Activated CD4-positive, alpha-beta T cell treated with anti-CD3 and anti-CD28 coated beads for 48 hours (primary cell): ENCODE results near the gene POU6F2.
"Not testable (repeated sequence)": the region's sequence is repeated elsewhere in the genome, so short reads cannot be mapped to it uniquely, and the experiment has no call there.

Experiments
- DNase-seq: peaks from one replicate; pipeline ENCODE4 v3.0.0-alpha.2; 2020

POU6F2 gene

GRCh38 chr7:39001595-39001994, 23.9 kb downstream of the POU6F2 start:
- DNase-seq, result no peak

GRCh38 chr7:39002755-39003154, 25.0 kb downstream of the POU6F2 start:
- no peak for DNase-seq

- no peak for DNase-seq
These were observed 27.3 kb downstream of the POU6F2 start for GRCh38 chr7:39005036-39005435.

GRCh38 chr7:39005461-39005860, 27.8 kb downstream of the POU6F2 start:
- no peak for DNase-seq

- not testable (repeated sequence) for DNase-seq
These were observed 35.6 kb downstream of the POU6F2 start for GRCh38 chr7:39013049-39013939.

- DNase-seq, result no peak
These were observed 38.9 kb downstream of the POU6F2 start for GRCh38 chr7:39016609-39017008.

- DNase-seq, result no peak
These were observed 39.7 kb downstream of the POU6F2 start for GRCh38 chr7:39017369-39017915.

GRCh38 chr7:39022796-39023195, 45.1 kb downstream of the POU6F2 start:
- DNase-seq, result no peak

- no peak for DNase-seq
These were observed 49.8 kb downstream of the POU6F2 start for GRCh38 chr7:39027491-39027890.

- no peak for DNase-seq
These were observed 56.3 kb downstream of the POU6F2 start for GRCh38 chr7:39033885-39034624.

GRCh38 chr7:39035156-39035555, 57.4 kb downstream of the POU6F2 start:
- DNase-seq, result no peak

- DNase-seq, result no peak
These were observed 58.2 kb downstream of the POU6F2 start for GRCh38 chr7:39035903-39036302.

- DNase-seq, result no peak
These were observed 65.0 kb downstream of the POU6F2 start for GRCh38 chr7:39042670-39043069.

- no peak for DNase-seq
These were observed 65.8 kb downstream of the POU6F2 start for GRCh38 chr7:39043531-39043930.

- DNase-seq, result no peak
These were observed 66.8 kb downstream of the POU6F2 start for GRCh38 chr7:39044489-39044888.

GRCh38 chr7:39045231-39045630, 67.5 kb downstream of the POU6F2 start:
- no peak for DNase-seq

GRCh38 chr7:39051279-39051678, 73.6 kb downstream of the POU6F2 start:
- DNase-seq, result no peak

- DNase-seq, result no peak
These were observed 74.0 kb downstream of the POU6F2 start for GRCh38 chr7:39051707-39052106.

GRCh38 chr7:39054731-39055130, 77.0 kb downstream of the POU6F2 start:
- DNase-seq, result no peak

GRCh38 chr7:39056153-39056552, 78.4 kb downstream of the POU6F2 start:
- no peak for DNase-seq

- DNase-seq, result no peak
These were observed 85.1 kb downstream of the POU6F2 start for GRCh38 chr7:39062811-39063210.

- no peak for DNase-seq
These were observed 91.3 kb downstream of the POU6F2 start for GRCh38 chr7:39069031-39069430.
